ENCODE measurements around the gene ROPN1L.

ROPN1L gene

DNA sequence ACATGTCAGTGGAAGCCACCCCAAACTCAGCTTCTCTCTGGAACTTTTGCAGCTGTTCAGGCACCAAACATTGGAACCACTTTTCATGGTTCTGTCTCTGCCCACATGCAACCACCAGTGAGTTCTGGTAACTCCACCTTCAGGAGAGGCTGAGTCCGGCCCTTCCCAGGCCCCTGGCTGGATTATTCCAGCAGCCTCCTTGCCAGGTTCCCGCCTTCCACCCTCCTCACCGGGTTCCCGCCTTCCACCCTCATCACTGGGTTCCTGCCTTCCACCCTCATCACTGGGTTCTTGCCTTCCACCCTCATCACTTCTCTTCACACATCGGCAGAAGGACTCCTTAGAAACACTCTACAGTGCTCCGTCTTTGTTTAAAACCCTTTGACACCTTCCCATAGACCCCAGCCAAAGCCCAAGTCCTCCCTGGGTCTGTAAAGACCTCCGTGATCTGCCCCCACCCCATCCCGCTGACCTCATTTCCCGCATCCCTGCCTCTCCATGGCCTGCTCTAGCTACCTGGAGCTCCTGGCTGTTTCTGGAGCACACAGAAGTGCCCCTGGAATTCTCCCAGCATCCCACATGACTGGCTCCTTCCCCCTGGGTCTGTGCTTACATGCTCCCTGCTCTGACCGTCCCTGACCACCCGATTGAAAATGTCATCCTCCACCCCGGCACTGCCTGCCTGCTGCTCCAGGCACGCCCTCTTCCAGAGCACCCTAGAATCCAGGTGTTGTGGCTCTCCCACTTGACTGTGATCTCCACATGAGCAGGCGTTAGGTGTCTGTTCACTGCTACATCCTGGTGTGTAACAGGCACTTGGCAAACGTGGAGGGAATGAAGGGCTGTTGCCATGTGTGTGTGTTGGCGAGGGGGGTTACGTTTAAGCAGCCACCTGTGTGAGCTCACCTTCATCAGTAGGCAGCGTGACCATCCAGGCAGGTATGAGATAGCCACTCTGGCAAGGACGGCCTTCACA is 17.7 kb downstream of the ROPN1L start:
- DNase-seq = no peak

DNA sequence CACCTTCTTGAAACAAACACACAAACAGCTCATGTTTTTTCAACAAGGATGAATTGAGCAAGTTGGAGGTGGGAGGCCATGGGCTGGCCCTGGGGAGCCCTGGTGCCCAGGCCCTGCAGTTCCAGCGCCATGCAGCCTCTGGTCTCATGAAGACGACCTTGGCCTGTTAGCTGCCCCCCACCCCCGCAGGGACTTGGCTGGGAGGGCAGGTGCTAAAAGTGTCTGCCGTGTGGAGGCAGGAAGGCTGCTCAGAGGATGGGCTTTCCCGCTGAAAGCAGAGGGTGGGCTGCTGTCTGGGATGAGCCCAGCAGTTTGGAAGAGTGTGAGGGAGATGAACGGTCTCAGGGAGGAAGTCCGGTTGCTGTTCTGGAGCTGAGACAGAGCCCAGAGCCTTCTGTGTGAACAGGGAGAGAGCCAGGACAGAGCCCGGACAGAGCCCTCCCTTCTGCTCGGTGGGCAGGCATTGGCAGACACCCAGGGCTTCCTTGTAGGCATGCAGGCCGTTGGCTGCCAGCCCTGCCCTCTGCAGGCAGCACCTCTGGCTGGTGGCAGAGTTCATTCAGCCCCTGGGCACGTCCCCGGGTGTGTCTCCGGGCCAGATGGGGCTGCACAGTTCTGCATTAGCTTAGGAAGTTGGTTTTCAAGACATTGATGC is 18.7 kb downstream of the ROPN1L start:
- no peak for DNase-seq

DNA sequence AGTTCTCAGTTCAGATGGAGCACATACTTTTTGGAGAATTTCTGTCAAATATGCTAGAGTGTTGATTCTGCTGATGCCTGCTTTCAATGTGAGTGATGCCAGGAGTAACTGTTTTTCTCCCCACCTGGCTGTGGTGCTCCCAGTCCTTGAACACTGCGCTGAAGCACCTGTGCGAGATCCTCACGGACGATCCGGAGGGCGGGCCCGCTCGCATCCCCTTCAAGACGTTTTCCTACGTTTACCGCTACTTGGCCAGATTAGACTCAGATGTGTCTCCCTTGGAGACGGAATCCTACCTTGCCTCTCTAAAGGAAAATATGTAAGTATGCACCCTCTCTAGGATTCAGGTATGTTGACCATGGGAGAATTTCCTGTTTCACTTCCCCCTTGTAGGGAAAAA is 19.4 kb downstream of the ROPN1L start:
- no peak for DNase-seq

DNA sequence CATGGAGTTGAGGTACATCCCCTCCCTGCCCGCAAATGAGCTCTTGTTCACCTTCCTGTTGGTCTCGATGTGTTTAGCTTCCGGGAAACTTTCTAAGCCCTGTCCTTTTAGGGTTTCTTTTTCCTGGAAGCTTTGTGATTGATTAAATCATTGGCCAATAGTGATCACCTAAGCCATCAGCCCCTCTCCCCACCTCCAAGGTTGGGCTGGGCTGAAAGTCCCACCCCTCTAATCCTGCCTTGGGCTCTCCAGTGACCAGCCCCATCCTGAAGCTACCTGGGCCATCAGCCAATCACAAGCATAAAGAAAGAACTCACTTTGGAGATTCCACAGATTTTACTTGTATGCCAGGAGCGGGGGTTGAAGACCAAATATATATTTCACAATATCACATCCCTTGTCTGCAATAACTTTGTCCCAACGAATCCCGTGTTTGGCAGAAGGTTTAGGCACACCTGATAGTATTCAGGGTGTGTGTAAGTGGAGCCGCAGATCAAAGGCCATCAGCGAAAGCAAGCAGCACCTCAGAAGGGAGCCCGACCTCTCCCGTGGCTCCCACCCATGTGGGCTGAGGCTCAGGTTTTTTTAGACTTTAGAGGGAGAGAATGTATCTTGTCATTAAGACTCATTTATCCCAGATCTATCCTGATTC is 20.4 kb downstream of the ROPN1L start:
- DNase-seq = no peak

DNA sequence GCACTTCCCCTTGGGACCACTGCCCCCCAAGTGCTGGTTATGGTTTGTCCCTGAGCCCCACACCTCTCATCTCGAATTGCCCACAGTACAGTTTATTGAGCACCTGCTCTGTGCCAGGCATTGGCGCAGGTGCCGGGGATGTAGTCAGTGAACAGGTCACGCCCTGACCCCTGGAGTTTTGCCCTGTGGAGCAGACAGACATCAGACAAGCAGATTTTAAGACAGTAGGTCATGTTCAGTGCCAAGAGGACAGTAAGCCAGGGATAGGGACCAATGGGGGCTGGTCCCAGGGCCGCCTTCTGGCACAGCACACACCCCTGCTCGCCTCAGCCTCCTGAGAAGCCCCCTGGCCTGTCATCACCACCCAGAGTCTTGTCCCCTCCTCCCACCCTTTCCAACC is 21.9 kb downstream of the ROPN1L start:
- DNase-seq = no peak

DNA sequence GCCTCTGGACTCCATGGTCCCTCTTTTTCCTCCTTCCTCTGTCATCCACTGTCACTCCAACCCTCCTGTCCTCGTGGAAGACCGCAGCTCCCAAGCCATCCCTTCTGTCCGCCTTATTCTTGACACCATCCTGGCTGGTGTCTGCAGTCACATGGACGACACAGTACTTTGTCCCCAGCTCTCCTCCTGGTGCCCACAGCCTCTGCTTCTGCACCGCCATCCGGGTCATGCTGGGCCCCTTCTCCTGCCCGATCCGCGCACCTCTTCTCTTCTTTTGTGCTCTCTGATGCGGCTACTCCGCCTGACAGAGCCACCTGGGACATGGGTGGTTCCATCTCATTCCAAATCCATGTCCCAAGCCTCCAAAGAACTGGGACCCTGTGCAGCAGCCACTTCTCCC is 22.5 kb downstream of the ROPN1L start:
- DNase-seq = no peak

DNA sequence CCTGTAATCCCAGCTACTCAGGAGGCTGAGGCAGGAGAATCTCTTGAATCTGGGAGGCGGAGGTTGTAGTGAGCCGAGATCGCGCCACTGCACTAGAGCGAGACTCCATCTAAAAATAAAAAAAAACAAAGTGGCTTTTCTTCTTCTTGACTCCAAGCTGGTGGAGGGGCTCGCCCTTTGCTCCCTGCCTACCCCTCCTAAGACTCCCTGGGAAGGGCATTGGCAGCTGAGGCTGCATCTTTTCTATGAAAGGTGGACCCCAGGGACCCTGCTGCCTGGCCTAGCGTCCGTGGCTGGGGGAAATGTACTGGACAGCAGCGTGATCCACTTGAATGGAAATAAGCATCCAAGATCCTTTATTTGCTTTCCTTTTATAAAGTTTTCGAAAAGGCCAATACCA is 24.0 kb downstream of the ROPN1L start:
- no peak for DNase-seq

DNA sequence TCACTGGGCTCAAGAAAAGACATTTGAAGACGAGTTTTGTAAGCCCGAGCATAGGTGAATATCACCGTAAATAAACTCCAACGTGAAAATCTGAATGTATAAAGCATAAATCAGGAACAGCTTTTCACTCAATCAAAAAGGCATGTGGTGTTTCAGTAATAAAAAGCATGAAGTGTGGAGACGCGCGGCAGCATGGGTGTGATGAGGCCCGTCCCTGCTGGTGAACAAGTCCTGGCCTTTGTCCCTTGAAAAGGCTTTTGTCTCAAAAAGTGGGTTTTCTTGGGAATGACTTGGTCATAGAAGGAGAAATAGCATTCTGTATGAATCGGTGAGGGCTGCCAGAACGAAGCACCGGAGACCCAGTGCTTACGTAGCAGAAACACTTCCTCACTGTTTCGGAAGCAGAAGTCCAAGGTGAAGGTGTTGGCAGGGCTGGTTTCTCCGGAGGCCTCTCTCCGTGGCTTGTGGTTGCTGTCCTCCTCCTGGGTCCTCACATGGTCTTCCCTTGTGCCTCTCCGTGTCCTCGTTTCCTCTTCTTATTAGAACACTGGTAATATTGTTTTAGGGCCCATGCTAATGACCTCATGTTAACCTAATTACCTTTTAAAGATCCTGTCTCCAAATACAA is 24.9 kb downstream of the ROPN1L start:
- DNase-seq = no peak

DNA sequence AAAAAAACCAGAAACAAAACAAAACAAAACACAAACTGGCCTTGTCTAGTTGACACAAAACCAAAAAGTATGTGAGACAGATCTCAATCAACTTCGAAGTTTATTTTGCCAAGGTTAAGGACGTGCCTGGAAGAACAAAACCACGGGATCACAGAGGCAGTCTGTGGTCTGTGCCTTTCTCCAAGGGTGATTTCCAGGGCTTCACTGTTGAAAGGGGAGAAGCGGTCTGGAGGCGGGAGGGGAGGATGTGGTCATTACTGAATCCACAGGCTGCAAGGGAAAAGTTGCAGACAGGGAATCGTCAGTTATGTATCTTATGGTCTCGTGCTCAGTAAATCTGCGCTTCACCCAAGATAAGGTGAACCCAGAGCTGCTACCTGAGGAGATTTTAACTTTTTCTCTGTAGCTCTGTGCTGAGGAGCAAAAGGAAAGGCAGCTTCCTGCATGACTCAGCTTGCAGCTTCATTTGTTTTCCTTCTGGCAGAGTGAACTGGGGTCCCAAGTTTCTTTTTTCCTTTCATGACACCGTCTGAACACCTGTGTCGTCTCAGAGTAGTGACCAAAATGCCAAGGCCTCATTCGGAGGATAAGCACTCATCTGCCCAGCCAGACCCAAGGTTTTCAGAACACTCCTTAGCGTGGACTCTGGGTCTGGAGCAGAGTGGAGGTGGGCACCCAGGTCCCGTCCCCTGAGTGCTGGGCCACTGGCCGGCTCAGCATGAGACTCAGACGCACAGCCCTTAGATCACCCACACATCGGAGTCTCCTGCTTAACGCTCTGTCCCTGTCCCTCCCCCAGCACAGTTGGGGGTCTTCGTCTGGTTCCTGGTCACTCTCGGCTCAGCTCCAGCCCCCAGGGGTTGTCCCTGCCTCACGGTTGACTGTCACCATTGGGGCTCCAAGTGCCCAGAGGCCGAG is 25.9 kb downstream of the ROPN1L start:
- DNase-seq = no peak

DNA sequence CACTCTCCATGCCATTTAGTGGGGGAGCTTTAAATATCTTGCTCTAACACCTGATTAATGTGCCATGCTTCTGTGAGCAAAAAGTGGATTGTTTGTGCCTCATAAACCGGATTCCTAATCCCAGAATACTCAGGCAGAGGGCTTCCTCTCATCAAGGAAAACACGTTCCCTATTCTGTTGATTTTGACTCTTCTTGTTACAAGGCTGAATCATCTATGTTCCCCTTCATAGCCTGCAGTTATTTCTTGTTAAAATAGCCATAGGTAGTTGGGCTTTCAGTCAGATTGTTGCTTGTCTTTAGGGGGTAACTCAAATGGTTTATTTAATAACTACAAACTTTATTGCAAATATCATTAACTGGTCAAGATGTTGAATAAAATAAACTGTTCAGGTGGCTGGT is 26.6 kb downstream of the ROPN1L start:
- no peak for DNase-seq

DNA sequence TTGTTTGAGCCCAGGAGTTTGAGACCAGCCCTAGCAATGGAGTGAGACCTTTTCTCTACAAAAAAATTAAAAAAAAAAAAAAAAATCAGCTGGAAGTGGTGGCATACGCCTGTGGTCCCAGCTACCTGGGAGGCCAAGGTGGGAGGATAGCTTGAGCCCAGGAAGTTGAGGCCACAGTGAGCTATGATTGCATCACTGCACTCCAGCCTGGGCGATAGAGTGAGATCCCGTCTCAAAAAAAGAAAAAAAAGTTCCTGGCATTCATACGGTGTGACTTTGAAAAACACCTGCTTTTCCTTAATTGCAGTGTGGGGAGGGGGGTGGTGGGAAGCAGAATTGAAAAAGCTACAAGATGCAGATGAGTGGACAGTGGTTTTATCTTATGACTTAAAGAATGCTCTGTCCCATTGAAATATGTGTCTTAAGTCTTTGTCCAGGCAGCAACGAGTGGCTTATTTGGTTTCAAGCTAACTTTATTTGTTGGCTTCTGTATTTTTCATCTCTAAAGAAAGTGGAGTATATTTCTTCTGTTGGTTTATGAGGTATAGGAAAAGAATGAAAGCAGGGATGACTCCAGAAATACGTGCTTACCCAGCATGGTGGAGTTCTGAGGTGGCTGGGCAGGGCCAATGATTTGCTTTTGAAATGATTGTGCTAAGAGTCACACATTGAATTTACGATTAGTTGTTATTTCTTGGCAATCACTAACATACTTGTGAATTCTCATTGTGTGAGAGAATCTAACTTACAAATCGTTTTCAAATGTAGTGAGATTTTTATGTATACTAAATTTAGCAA is 27.8 kb downstream of the ROPN1L start:
- DNase-seq = no peak

DNA sequence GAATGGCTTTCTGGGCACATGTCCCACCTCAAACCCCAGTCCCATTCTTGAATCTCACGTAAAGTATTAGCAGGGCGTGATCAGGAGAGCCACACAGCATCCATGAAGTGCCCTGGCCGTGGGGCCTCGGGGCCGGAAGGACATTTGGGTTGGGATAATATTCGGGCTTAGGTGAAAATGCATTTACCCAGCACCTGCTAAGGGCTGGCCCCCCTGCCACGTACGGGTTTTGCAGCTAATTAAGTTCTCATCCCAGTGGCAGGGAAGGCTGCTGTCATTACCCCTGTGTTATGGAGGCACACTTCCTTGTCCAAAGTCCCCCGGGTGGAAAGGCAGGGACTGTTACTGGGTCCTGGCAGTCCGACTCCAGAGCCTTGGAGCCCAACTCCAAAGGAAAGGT is 29.0 kb downstream of the ROPN1L start:
- no peak for DNase-seq

DNA sequence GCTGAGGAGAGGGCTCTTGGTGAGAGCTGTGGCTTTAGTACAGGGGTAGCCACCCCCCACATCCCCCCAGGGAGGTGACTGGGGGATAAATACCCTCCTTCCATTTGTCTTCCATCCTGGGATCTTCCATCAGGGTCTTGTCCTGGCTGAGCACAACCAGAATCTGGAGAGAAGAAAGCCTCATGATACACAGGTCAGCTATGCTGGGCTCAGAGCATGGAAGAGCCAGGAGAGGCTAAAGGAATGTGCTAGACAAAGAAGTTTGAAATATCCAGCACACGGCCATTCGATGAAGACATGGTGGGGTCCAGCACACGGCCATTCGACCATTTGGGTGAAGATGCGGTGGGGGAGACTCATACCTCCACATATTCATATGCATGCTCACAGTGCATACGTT is 30.0 kb downstream of the ROPN1L start:
- no peak for DNase-seq

DNA sequence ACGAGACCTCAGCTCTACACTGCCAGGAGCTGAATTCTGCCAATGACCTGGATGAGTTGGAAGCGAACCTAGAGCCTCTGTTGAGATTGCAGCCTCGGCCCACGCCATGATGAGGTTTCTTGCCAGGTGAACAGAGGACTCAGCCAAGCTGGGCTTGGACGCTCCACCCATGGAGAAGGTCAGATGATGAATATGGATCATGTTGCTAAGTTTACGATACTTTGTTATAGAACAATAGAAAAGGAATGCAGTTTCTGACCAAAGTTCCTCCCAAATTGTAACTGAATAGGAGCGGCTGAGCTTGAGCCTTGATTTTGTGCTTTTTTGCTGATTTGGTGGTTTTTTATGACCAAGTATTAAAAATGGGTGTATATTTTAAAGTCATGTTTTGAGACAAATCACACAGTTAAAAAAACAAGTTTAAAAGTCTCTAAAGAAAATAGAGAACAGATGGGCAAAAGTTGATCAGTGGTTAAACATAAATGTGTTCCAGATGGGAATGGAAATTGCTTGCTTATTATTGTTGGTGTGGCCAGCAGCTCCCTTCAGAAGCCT is 32.9 kb downstream of the ROPN1L start:
- DNase-seq = no peak

DNA sequence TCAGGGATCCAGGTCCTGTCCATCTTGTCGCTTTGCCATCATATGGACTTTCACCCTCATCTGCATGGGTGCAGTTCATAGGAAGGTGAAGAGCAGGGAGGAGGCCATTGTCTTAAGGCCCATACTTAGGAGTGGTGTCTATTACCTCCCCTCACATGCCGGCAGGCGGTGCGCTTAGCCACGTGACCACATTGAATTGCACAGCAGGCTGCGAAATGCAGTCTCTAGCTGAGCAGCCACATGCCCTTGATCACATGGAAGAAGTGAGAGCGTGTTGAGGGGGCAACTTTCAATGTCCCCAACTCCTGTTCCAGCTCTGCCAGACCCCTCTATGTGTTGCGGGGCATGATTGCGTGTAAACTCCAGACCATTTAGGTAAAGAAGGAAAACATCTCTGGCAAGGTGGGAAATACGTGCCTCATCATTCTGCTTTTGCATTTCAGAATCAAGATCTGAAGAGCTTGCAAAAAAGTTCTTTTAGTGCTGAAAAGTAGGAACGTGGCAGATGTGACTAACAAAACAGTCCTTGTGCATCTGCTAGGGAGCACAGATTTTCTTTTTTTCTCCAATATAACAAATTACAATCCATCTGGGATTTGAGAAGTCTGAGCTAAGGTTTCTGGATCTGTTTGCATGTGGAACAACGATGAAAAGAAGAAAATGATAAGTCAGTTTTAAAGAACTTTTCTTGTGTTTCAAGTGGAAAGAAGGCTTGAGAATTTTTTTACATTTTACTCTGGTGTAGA is 34.4 kb downstream of the ROPN1L start:
- peak; percentile 12 for DNase-seq

DNA sequence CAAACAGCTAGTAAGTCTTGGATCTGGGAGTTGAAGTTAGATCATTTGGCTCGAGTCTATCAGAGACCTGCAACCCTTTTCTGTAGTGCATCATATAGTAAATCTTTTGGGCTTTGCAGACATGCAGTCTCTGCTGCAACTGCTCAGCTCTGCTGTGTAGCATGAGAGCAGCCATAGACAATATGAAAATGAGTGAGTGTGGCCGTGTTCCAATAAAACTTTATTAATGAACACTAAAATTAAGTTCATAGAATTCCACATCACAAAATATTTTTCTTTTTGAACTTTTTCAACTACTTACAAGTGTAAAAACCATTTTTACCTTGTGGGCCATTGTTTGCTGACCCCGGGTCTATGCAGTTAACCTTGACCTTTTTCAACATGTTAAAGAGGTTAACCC is 35.2 kb downstream of the ROPN1L start:
- DNase-seq = no peak

DNA sequence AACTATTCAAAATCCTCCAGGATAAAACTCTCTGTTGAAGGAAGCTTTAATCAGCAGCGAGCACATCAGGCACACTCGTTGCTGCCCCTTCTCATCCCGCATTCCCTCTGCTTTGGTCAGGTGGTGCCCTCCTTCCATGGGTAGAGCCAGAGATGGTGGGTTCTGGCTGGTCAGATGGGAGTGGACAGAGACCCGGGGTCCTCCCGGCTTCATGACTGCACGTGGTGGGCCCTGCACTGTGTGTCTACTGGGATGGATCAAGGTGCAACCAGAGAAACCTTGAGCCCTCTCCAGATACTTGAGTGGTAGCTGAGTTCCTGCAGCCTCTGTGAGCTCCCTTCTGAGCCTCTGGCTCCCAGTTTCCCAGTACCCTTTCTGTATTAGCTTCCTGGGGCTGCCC is 36.3 kb downstream of the ROPN1L start:
- no peak for DNase-seq

DNA sequence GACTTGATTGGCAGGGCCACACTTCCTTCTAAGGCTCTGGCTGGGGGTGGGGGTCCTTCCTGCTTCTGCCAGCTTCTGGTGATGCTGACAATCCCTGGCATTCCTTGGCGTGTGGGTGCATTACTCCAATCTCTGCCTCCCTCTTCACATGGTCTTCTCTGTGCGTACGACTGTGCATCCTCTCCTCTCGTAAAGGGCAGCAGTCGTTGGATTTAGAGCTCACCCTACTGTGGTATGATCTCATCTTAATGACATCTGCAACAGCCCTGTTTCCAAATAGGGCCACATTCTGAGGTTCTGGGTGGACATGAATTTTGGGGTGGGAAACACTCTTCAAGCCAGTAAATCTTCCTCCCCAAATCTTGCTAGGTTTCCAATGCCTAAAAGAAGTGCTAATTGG is 36.8 kb downstream of the ROPN1L start:
- no peak for DNase-seq

DNA sequence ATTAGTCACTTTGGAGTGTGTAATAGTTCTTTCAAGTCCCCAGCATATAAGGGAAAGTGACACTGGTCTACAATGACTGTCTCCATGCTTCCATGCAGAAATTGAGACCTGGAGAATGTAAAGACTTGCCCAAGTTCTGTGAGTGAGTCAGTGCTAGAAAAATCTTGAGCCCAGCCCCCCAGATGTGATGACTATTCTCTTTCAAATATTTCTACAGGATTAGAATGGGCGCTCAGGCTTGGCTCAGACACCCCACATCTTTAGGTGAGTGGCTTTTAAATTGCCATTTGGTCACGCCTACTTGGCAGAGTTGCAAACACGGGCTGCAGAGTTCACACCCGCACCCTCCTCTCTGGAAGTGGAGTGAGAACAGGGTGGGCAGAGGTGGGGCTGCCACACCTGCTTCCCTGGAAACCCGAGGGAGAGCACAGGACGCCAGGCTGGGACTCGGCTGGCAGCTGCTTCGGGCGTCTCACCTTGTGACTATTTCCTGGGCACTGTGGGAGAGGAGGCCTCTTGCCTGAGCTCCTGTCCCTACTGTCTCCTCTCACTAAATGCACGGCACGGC is 37.6 kb downstream of the ROPN1L start:
- DNase-seq = peak; percentile 55
